RPMI8226 (cell line): ENCODE measurements around the gene BCAN.

ENCODE experiments used
- DNase-seq: peaks from one replicate; pipeline ENCODE4 v3.0.0-alpha.2; 2015

Gene BCAN

DNA sequence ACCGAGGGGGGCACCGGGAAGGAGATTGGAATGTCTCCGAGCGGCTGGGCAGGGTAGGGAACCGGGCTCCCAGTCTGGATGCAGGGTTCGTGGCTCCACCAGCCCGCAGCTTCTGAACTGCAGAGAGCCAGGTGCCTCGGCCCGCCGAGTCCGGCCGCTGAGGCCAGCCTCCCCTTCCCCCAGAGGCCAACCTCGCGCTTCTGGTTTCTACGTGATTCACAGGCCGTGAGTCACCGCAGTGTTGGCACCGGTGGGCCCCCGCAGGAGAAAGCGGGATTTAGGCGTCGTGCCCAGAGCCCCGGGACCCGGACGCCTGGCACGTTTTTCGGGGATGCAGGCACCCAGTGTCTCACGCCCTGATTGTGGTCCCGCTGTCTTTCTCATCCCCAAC, 63.0 kb downstream of the BCAN start:
- DNase-seq, result peak; percentile 34

GRCh38 chr1:156705321-156705917, 63.5 kb downstream of the BCAN start, which contains the start of gene CRABP2:
Gene CRABP2 (minus strand): TSS chr1:156705583. CDS start chr1:156705446, 137 bp downstream.
- peak; percentile 39 for DNase-seq

GRCh38 chr1:156705918-156706656, 64.2 kb downstream of the BCAN start:
- DNase-seq, result peak; percentile 76

GRCh38 chr1:156706657-156707416, 64.9 kb downstream of the BCAN start:
- peak; percentile 59 for DNase-seq

- no peak for DNase-seq
Observed at GRCh38 chr1:156707417-156708217, 65.7 kb downstream of the BCAN start.

- no peak for DNase-seq
Observed at GRCh38 chr1:156708218-156708661, 66.3 kb downstream of the BCAN start.

DNA sequence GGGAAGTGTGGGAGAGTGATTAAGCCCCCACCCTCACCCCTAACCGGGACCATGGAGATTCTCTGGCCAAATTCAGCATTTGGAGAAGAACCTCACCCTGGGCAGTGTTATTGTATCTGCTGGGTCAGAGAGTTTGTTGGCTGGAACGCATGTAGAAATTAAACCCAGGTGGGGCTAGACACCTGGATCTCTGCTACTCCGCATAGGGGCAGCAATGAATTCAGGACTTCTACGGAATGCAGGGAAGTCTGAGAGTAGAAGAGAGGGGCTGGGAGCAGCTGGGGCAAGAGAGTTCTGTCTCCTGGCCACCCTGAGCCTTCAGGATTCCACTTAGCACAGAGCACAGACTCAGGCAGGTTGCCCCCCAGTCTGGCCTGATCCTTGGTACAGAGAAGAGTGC, 67.1 kb downstream of the BCAN start:
- DNase-seq, result no peak
